ENCODE measurements around the gene ADAMTSL5.
"Not testable (repeated sequence)": the region's sequence is repeated elsewhere in the genome, so short reads cannot be mapped to it uniquely, and the experiment has no call there.

Gene ADAMTSL5

DNA sequence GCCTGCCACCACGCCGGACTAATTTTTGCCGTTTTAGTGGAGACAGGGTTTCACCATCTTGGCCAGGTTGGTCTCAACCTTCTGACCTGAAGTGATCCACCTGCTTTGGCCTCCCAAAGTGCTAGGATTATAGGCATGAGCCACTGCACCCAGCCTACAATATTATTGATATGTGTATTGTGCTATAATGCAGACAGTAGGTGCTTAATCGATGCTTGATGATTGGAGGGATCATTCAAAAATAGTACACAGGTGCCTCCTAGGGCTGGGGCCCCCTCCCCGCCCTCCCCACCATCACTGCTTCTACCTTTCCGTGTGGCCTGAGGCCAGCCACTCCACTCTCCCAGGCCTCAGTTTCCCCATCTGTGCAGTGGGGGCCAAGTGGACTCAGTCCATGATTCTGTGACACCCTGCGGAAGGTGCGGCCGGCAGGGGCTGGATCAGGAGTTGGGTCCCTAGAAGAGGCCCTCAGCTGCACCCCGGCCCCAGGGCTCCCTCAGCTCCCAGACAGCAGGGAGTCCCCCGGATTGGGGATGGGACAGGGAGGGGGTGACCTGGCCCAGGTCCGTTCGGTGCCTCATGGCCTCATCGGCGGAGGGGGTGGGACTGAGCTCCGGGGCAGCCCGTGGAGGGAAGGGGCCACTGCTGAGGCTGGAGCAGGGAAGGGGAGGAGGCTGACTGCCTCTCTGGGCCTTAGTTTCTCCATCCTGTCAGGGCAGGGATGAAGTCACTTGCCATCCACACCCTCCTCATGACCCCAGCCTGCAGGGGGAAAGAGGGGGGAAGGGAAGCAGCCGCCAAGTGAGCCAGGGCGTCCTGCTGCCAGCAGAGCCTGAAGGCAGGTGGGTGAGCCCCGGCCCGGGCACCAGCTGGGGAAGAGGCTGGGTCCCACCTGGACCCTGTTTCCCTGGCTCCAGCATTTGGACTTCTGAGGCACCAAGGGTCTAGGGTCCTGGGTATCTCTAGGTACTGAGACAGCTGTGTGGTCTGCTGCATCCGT is 1.2 kb downstream of the ADAMTSL5 start:
- DNase-seq, result no peak

GRCh38 chr19:1510807-1511206 is 2.0 kb downstream of the ADAMTSL5 start:
- no peak for DNase-seq

DNA sequence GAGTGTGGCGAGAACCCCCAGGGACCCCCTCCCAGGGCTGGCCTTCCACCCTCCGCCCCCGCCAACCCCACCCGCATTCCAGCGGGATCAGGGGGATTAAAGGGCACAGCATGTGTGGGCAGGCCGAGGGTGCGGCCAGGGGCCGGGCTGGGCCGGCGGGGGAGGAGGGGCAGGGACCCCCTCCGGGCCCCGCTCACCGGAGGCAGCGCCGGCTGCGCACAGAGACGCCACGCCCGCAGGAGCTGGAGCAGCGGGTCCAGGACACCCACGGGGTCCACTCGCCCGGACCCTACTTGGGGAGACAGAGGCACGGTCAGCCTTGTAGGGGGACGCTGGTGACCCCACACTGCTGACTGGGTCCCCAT is 2.4 kb downstream of the ADAMTSL5 start:
- DNase-seq, result no peak

GRCh38 chr19:1509602-1510441 is 3.0 kb downstream of the ADAMTSL5 start:
- no peak for DNase-seq

- no peak for DNase-seq
Measured at GRCh38 chr19:1508507-1508856, 4.3 kb downstream of the ADAMTSL5 start.

GRCh38 chr19:1507763-1508506 is 4.9 kb downstream of the ADAMTSL5 start:
- DNase-seq, result peak; percentile 93

GRCh38 chr19:1507192-1507660 is 5.6 kb downstream of the ADAMTSL5 start:
- DNase-seq, result no peak

- no peak for DNase-seq
Measured at GRCh38 chr19:1505991-1506881, 6.6 kb downstream of the ADAMTSL5 start.

- DNase-seq, result no peak
Measured at GRCh38 chr19:1505012-1505411, 7.8 kb downstream of the ADAMTSL5 start.

- DNase-seq, result no peak
Measured at GRCh38 chr19:1503925-1504773, 8.7 kb downstream of the ADAMTSL5 start.

- DNase-seq, result peak; percentile 83
Measured at GRCh38 chr19:1503089-1503924, 9.5 kb downstream of the ADAMTSL5 start.

DNA sequence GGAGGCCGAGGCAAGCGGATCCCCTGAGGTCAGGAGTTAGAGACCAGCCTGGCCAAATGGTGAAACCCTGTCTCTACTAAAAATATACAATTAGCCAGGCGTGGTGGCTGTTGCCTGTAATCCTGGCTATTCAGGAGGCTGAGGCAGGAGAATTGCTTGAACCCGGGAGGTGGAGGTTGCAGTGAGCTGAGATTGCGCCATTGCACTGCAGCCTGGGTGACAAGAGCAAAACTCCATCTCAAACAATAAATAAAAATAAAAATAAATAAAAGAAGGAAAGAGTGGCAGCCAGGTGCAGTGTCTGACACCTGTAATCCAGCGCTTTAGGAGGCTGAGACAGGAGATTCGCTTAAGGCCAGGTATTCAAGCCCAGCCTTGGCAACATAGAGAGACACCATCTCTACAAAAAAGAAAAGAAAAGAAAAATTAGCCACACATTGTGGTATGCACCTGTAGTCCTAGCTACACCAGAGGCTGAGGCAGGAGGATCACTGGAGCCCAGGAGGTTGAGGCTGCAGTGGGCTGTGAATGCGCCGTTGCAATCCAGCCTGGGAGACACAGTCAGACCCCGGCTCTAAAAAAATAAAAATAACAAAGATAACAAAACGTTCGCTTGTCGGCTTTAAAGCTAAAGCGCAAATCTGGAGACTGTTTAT is 10.3 kb downstream of the ADAMTSL5 start:
- no peak for DNase-seq

DNA sequence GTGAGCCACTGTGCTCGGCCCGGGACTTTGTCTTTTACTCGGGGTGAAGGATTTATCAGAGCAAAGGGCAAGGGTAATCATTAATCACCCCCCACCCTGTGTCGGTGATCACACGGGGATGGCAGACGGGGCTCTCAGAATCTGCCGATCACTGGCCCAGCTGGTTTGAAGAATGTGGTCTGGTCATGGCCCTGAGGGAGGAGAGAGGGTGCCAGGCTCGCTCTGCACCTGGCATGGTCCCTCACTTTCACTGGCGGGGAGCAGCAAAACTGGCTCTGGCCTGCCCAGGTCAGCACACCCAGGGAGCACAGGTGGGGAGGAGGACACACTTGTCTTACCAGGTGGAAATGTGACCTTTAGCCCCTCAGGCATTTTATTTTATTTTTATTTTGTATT is 11.6 kb downstream of the ADAMTSL5 start:
- DNase-seq, result no peak

DNA sequence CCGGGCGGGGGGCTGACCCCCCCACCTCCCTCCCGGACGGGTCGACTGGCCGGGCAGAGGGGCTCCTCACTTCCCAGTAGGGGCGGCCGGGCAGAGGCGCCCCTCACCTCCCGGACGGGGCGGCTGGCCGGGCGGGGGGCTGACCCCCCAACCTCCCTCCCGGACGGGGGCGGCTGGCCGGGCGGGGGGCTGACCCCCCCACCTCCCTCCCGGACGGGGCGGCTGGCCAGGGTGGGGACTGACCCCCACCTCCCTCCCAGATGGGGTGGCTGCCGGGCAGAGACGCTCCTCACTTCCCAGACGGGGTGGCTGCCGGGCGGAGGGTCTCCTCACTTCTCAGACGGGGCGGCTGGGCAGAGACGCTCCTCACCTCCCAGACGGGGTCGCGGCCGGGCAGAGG is 13.6 kb downstream of the ADAMTSL5 start:
- DNase-seq, result not testable (repeated sequence)

- DNase-seq, result no peak
Measured at GRCh38 chr19:1497578-1498235, 15.1 kb downstream of the ADAMTSL5 start.

GRCh38 chr19:1496714-1497577 is 15.9 kb downstream of the ADAMTSL5 start:
- DNase-seq, result no peak

GRCh38 chr19:1495799-1496713 is 16.8 kb downstream of the ADAMTSL5 start:
- DNase-seq, result no peak
